PFSK-1 (cell line): ENCODE results near the gene SLC35G3.

Experiments used
- POLR2AphosphoS5 ChIP-seq: IDR thresholded peaks from 2 replicates; pipeline ENCODE4 v1.6.1; 2012; ENCODE audit warnings: low read depth, mild to moderate bottlenecking, control low read depth, low read length, moderate library complexity
- SIN3A ChIP-seq: IDR thresholded peaks from 2 replicates; pipeline ENCODE4 v1.6.1; 2012; ENCODE audit warnings: mild to moderate bottlenecking, low read length, moderate library complexity, borderline replicate concordance; ENCODE audit not compliant: insufficient read depth
- TAF1 ChIP-seq: IDR thresholded peaks from 2 replicates; pipeline ENCODE4 v1.6.1; 2012; ENCODE audit warnings: low read length, control low read depth, borderline replicate concordance; ENCODE audit not compliant: insufficient read depth
- TF ChIP-seq, protein P1 (sequence below), 2 experiments: IDR thresholded peaks; 2 replicates each; pipeline versions ENCODE4 v1.6.1 to v1.8.0; 2011 to 2012; ENCODE audit warnings: low read depth in 2 of 2, low read length in 2 of 2, control low read depth in 1 of 2, inconsistent platforms in 1 of 2, mild to moderate bottlenecking in 1 of 2, moderate library complexity in 1 of 2; ENCODE audit not compliant: insufficient read depth in 1 of 2

DNA sequence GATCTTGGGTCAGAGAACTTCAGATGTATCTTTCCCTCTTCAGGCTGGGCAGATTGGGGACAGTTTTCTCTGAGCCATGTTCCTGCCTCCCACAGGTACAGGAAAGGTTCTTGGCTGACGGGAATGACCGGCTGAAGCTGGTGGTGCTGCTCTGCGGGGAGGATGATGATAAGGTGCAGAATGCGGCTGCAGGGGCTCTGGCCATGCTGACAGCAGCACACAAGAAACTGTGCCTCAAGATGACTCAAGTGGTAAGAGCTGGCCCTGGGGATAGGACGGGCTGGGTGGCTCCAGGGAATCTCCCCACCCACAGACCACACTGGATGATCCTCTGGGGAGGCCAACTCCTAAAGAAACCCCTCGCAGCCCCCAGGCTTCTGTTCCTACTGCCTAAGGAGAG is 10.9 kb downstream of the SLC35G3 start:
- TF ChIP-seq POLR2AphosphoS5 (no peak), TAF1 (no peak), SIN3A (no peak)
- TF ChIP-seq, protein P1, sequence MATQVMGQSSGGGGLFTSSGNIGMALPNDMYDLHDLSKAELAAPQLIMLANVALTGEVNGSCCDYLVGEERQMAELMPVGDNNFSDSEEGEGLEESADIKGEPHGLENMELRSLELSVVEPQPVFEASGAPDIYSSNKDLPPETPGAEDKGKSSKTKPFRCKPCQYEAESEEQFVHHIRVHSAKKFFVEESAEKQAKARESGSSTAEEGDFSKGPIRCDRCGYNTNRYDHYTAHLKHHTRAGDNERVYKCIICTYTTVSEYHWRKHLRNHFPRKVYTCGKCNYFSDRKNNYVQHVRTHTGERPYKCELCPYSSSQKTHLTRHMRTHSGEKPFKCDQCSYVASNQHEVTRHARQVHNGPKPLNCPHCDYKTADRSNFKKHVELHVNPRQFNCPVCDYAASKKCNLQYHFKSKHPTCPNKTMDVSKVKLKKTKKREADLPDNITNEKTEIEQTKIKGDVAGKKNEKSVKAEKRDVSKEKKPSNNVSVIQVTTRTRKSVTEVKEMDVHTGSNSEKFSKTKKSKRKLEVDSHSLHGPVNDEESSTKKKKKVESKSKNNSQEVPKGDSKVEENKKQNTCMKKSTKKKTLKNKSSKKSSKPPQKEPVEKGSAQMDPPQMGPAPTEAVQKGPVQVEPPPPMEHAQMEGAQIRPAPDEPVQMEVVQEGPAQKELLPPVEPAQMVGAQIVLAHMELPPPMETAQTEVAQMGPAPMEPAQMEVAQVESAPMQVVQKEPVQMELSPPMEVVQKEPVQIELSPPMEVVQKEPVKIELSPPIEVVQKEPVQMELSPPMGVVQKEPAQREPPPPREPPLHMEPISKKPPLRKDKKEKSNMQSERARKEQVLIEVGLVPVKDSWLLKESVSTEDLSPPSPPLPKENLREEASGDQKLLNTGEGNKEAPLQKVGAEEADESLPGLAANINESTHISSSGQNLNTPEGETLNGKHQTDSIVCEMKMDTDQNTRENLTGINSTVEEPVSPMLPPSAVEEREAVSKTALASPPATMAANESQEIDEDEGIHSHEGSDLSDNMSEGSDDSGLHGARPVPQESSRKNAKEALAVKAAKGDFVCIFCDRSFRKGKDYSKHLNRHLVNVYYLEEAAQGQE (IDR thresholded peaks at IDR 0.05; ENCODE audit: insufficient read depth in 1 of 2, low read depth in 2 of 2, low read length in 2 of 2): no peak
